Type B pancreatic cell (in vitro differentiated cells): ENCODE measurements around the gene PRAMEF20. TPM values are rescaled to one million over a fixed set of nuclear protein-coding genes. Genes with fewer than 3 reads are reported as not detected.
"Not testable (repeated sequence)": the region's sequence is repeated elsewhere in the genome, so short reads cannot be mapped to it uniquely, and the experiment has no call there.

Source experiments
- DNase-seq: peaks from one replicate; pipeline ENCODE4 v3.0.0; 2021; ENCODE audit warnings: mixed read lengths; ENCODE audit not compliant: unreplicated experiment; ENCODE audit errors: extremely low spot score
- H3K27ac Mint-ChIP-seq: 2 replicates; pipeline ENCODE4 v1.8.0; 2021; ENCODE audit warnings: mild to moderate bottlenecking, mixed read lengths
- H3K27me3 Mint-ChIP-seq: 2 replicates; pipeline ENCODE4 v1.8.0; 2021; ENCODE audit warnings: mixed read lengths
- H3K36me3 Mint-ChIP-seq: 2 replicates; pipeline ENCODE4 v1.8.0; 2021; ENCODE audit warnings: mixed read lengths
- H3K4me1 Mint-ChIP-seq: one replicate; pipeline ENCODE4 v1.8.0; 2021; ENCODE audit warnings: mixed read lengths; ENCODE audit not compliant: unreplicated experiment
- H3K4me3 Mint-ChIP-seq: 2 replicates; pipeline ENCODE4 v1.8.0; 2021; ENCODE audit warnings: mild to moderate bottlenecking, mixed read lengths
- H3K9me3 Mint-ChIP-seq: 2 replicates; pipeline ENCODE4 v1.8.0; 2021; ENCODE audit warnings: mixed read lengths
- total RNA-seq: library from RNA; stranded (reverse); gene quantifications from 2 replicates; pipeline ENCODE4 v1.2.1, GENCODE V29; 2021; ENCODE audit warnings: low replicate concordance
- TF ChIP-seq, protein P1 (sequence below): fragments of 200-600 bp; sonication (generic); conservative IDR thresholded peaks from 2 replicates; pipeline ENCODE4 v1.5.0; 2021; ENCODE audit warnings: antibody characterized with exemption, mild to moderate bottlenecking

Gene PRAMEF20
- total RNA-seq, 1 donor from 2014 or later, result not detected

DNA sequence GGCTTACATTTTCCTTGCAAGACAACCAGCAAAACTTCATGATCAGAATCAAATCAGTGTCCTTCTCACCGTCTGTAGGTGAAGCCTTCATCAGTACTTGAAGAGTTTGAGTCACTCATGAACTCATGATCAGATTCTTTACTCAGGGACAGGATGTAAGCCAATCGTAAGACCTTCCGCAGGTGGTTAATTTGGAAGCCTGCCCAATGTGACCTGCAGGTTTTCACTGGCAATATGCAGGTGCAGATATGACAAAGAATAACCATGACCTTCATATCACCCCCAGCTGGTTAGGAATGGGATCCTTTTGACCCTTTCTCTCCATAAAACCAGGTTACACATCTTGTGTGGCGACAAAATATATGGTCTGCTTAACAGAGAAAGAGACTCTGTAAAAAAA is 2.4 kb upstream of the PRAMEF20 start:
- no peaks in the 10 kb centered on the region for H3K36me3 Mint-ChIP-seq
- H3K9me3 Mint-ChIP-seq, result no peaks in the 10 kb centered on the region
- no peak overlapping the region for H3K27ac Mint-ChIP-seq
- no peaks in the 10 kb centered on the region for H3K4me1 Mint-ChIP-seq
- TF ChIP-seq, protein P1, sequence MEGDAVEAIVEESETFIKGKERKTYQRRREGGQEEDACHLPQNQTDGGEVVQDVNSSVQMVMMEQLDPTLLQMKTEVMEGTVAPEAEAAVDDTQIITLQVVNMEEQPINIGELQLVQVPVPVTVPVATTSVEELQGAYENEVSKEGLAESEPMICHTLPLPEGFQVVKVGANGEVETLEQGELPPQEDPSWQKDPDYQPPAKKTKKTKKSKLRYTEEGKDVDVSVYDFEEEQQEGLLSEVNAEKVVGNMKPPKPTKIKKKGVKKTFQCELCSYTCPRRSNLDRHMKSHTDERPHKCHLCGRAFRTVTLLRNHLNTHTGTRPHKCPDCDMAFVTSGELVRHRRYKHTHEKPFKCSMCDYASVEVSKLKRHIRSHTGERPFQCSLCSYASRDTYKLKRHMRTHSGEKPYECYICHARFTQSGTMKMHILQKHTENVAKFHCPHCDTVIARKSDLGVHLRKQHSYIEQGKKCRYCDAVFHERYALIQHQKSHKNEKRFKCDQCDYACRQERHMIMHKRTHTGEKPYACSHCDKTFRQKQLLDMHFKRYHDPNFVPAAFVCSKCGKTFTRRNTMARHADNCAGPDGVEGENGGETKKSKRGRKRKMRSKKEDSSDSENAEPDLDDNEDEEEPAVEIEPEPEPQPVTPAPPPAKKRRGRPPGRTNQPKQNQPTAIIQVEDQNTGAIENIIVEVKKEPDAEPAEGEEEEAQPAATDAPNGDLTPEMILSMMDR, result no peak
- DNase-seq, result no peak
- no peak overlapping the region for H3K4me3 Mint-ChIP-seq
- H3K27me3 Mint-ChIP-seq, result no peaks in the 10 kb centered on the region

DNA sequence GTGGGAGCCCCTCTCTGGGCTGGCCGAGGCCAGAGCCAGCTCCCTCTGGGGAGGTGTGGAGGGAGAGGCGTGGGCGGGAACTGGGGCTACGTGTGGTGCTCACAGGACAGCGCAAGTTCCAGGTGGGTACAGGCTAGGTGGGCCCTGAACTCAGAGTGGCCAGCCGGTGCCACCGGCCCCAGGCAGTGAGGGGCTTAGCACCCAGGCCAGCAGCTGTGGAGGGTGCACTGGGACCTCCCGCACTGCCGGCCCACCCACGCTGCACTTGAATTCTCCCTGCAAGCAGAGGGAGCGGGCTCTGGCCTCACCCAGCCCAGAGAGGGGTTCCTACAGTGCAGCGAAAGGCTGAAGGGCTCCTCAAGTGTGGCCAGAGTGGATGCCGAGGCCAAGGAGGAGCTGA is 20.2 kb downstream of the PRAMEF20 start:
- no peak overlapping the region for H3K27ac Mint-ChIP-seq
- no peaks in the 10 kb centered on the region for H3K4me1 Mint-ChIP-seq
- H3K4me3 Mint-ChIP-seq, result no peak overlapping the region
- H3K9me3 Mint-ChIP-seq, result peaks cover 12% of the 10 kb centered on the region
- no peak for DNase-seq
- H3K36me3 Mint-ChIP-seq, result no peaks in the 10 kb centered on the region
- TF ChIP-seq, protein P1, result no peak
- no peaks in the 10 kb centered on the region for H3K27me3 Mint-ChIP-seq

DNA sequence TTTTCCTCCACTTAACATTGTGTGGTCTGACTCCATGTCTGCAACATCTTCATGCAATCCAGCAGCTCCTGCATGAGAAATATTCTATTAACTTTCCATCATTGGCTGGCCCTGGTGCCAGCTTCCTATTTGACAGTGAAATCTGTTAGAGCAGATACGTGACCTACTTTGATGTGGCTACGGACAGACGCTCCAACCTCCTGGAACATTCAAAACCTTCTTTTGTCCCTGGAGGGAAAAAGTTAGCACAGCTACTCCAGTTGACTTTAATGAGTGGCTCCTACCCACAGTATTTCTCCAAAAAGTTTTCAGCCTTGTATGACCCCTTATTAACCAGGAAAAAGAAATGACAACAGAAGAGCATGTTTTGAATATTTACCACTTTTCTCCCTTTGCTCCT is 22.0 kb downstream of the PRAMEF20 start:
- TF ChIP-seq, protein P1, result no peak
- Mint-ChIP-seq H3K27ac (no peak overlapping the region), H3K36me3 (no peaks in the 10 kb centered on the region), H3K4me1 (no peaks in the 10 kb centered on the region), H3K9me3 (peaks cover 12% of the 10 kb centered on the region), H3K4me3 (no peak overlapping the region), H3K27me3 (no peaks in the 10 kb centered on the region)
- DNase-seq, result no peak

DNA sequence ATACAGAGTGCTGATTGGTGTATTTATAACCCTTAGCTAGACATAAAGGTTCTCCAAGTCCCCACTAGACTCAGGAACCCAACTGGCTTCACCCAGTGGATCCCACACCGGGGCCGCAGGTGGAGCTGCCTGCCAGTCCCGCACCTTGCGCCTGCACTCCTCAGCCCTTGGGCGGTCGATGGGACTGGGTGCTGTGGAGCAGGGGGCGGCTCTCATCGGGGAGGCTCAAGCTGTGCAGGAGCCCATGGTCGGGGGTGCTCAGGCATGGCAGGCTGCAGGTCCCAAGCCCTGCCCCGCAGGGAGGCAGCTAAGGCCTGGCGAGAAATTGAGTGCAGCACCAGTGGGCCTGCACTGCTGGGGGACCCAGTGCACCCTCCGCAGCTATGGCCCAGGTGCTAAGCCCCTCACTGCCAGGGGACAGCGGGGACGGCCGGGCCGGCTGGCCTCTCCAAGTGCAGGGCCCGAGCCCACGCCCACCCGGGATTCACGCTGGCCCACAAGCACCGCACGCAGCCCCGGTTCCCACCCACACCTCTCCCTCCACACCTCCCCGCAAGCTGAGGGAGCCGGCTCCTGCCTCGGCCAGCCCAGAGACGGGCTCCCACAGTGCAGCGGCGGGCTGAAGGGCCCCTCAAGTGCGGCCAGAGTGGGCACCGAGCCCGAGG is 23.6 kb downstream of the PRAMEF20 start:
- not testable (repeated sequence) for H3K27me3 Mint-ChIP-seq, H3K4me3 Mint-ChIP-seq, DNase-seq, H3K36me3 Mint-ChIP-seq, H3K27ac Mint-ChIP-seq, H3K4me1 Mint-ChIP-seq
- peaks cover 20% of the 10 kb centered on the region for H3K9me3 Mint-ChIP-seq

DNA sequence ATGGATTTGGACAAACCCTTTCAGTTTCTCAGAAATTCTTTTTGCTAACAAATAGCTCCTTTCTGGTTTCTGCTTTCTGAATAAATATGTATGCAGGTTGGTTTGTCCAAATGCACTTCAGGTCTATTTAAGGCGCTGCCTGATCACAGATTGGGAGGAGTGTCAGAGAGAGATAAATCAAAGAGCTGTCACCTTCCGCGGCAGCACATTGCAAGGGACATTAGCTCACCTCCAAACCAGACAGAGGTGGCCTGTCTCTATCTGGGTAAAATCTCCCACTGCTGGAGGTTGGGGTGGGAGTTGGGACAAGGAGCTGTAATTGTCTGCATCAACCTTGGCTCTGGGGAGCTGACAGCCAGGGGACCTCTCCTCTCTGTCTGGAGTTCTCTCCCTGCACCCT is 25.2 kb downstream of the PRAMEF20 start:
- Mint-ChIP-seq H3K4me1 (no peaks in the 10 kb centered on the region), H3K9me3 (peaks cover 16% of the 10 kb centered on the region), H3K27ac (no peak overlapping the region), H3K36me3 (no peaks in the 10 kb centered on the region), H3K4me3 (no peak overlapping the region), H3K27me3 (no peaks in the 10 kb centered on the region)
- DNase-seq, result no peak
- TF ChIP-seq, protein P1, result no peak

DNA sequence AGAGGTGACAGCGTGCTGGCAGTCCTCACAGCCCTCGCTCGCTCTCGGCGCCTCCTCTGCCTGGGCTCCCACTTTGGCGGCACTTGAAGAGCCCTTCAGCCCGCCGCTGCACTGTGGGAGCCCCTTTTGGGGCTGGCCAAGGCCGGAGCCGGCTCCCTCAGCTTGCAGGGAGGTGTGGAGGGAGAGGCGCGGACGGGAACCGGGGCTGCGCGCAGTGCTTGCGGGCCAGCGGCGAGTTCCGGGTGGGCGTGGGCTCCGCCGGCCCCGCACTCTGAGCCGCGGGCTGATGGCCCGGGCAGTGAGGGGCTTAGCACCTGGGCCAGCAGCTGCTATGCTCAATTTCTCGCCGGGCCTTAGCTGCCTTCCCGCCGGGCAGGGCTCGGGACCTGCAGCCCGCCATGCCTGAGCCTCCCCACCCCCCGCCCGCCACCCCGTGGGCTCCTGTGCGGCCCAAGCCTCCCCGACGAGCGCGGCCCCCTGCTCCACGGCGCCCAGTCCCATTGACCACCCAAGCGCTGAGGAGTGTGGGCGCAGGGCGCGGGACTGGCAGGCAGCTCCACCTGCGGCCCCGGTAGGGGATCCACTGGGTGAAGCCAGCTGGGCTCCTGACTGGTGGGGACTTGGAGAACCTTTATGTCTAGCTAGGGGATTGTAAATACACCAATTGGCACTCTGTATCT is 29.0 kb downstream of the PRAMEF20 start:
- H3K4me3 Mint-ChIP-seq, H3K27ac Mint-ChIP-seq, H3K36me3 Mint-ChIP-seq, DNase-seq, H3K4me1 Mint-ChIP-seq, H3K27me3 Mint-ChIP-seq: not testable (repeated sequence)
- H3K9me3 Mint-ChIP-seq, result peaks cover 12% of the 10 kb centered on the region
